KOPT-K1 (cell line): ENCODE data around the gene DDX18.

Experiments
- H3K27ac ChIP-seq: fragments of 200-600 bp; sonication (generic); 2 replicates; pipeline ENCODE4 v1.5.1; 2016; ENCODE audit warnings: antibody characterized with exemption, mild to moderate bottlenecking, low read depth, low read length; ENCODE audit not compliant: poor library complexity, severe bottlenecking
- H3K36me3 ChIP-seq: fragments of 200-600 bp; sonication (generic); 2 replicates; pipeline ENCODE4 v1.5.1; 2017; ENCODE audit warnings: antibody characterized with exemption, mild to moderate bottlenecking, low read length, moderate library complexity; ENCODE audit not compliant: insufficient read depth
- H3K9me3 ChIP-seq: fragments of 200-600 bp; sonication (generic); 2 replicates; pipeline ENCODE4 v1.5.1; 2017; ENCODE audit warnings: antibody characterized with exemption, low read length, mild to moderate bottlenecking; ENCODE audit not compliant: insufficient read depth, poor library complexity, severe bottlenecking

Gene DDX18

GRCh38 chr2:117855886-117856285 lies 41.4 kb downstream of the DDX18 start:
- no peaks in the 10 kb centered on the region for H3K36me3 ChIP-seq
- no peak overlapping the region for H3K27ac ChIP-seq
- H3K9me3 ChIP-seq, result no peaks in the 10 kb centered on the region

GRCh38 chr2:117856415-117857210 lies 42.1 kb downstream of the DDX18 start:
- Histone ChIP-seq H3K36me3 (no peaks in the 10 kb centered on the region), H3K27ac (no peak overlapping the region), H3K9me3 (no peaks in the 10 kb centered on the region)

GRCh38 chr2:117858336-117858735 lies 43.8 kb downstream of the DDX18 start:
- H3K27ac ChIP-seq, result no peak overlapping the region
- H3K36me3 ChIP-seq, result no peaks in the 10 kb centered on the region
- no peaks in the 10 kb centered on the region for H3K9me3 ChIP-seq

GRCh38 chr2:117858892-117859531 lies 44.5 kb downstream of the DDX18 start:
- Histone ChIP-seq H3K36me3 (no peaks in the 10 kb centered on the region), H3K27ac (no peak overlapping the region), H3K9me3 (no peaks in the 10 kb centered on the region)

- Histone ChIP-seq H3K27ac (no peak overlapping the region), H3K9me3 (no peaks in the 10 kb centered on the region), H3K36me3 (no peaks in the 10 kb centered on the region)
Observed at GRCh38 chr2:117859532-117859911, 45.0 kb downstream of the DDX18 start.

- no peaks in the 10 kb centered on the region for H3K9me3 ChIP-seq
- H3K27ac ChIP-seq, result no peak overlapping the region
- no peaks in the 10 kb centered on the region for H3K36me3 ChIP-seq
Observed at GRCh38 chr2:117859924-117860647, 45.6 kb downstream of the DDX18 start.

- H3K36me3 ChIP-seq, result no peaks in the 10 kb centered on the region
- no peak overlapping the region for H3K27ac ChIP-seq
- H3K9me3 ChIP-seq, result no peaks in the 10 kb centered on the region
Observed at GRCh38 chr2:117862459-117862858, 48.0 kb downstream of the DDX18 start.

GRCh38 chr2:117875786-117876185 lies 61.3 kb downstream of the DDX18 start:
- no peaks in the 10 kb centered on the region for H3K36me3 ChIP-seq
- H3K27ac ChIP-seq, result no peak overlapping the region
- no peaks in the 10 kb centered on the region for H3K9me3 ChIP-seq

GRCh38 chr2:117879003-117879402 lies 64.5 kb downstream of the DDX18 start:
- no peaks in the 10 kb centered on the region for H3K9me3 ChIP-seq
- no peak overlapping the region for H3K27ac ChIP-seq
- no peaks in the 10 kb centered on the region for H3K36me3 ChIP-seq
